Measurements from ENCODE around the gene ORAI3.

DNA sequence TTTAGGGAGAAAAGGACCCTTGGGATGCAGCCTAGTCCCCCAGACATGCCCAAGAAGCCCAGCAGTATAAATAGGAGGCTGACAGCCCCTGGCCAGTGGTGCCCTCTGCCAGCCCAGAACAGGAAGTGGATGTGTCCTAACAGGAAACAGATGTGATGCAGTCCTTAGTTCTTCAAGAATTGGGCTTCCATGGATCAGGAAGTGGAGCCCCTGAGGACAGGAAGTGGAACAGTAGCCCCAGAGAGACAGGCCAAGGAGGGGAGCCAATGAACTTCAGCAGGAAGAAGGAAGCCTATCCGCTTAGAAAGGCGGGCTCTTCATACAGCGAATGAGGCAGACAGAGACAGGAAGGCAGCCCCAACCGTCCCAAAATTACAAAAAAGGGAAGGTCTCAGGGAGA, 45.3 kb upstream of the ORAI3 start:
- TF ChIP-seq, protein P1, sequence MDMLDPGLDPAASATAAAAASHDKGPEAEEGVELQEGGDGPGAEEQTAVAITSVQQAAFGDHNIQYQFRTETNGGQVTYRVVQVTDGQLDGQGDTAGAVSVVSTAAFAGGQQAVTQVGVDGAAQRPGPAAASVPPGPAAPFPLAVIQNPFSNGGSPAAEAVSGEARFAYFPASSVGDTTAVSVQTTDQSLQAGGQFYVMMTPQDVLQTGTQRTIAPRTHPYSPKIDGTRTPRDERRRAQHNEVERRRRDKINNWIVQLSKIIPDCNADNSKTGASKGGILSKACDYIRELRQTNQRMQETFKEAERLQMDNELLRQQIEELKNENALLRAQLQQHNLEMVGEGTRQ (IDR thresholded peaks at IDR 0.05) = no peak
- TF ChIP-seq POLR2A (IDR thresholded peaks at IDR 0.05; ENCODE audit: low read length) (no peak), ESRRA (IDR thresholded peaks at IDR 0.05; ENCODE audit: borderline replicate concordance, low read length) (no peak), ZNF302 (CRISPR knock-in tag; IDR thresholded peaks at IDR 0.05) (no peak), MAZ (IDR thresholded peaks at IDR 0.05; ENCODE audit: borderline replicate concordance, low read depth, low read length) (no peak), NFE2L2 (conservative IDR thresholded peaks at IDR 0.05; ENCODE audit: low read length) (no peak), RAD21 (conservative IDR thresholded peaks at IDR 0.05 in 1 of 2, IDR thresholded peaks at IDR 0.05 in 1 of 2) (no peak), RCOR1 (IDR thresholded peaks at IDR 0.05; ENCODE audit: low read depth, low read length) (no peak), BHLHE40 (IDR thresholded peaks at IDR 0.05; ENCODE audit: low read depth, low read length) (no peak), SMC3 (IDR thresholded peaks at IDR 0.05) (no peak), SREBF2 (IDR thresholded peaks at IDR 0.05) (no peak), PBX3 (IDR thresholded peaks at IDR 0.05) (no peak)
- TF ChIP-seq, protein P2, sequence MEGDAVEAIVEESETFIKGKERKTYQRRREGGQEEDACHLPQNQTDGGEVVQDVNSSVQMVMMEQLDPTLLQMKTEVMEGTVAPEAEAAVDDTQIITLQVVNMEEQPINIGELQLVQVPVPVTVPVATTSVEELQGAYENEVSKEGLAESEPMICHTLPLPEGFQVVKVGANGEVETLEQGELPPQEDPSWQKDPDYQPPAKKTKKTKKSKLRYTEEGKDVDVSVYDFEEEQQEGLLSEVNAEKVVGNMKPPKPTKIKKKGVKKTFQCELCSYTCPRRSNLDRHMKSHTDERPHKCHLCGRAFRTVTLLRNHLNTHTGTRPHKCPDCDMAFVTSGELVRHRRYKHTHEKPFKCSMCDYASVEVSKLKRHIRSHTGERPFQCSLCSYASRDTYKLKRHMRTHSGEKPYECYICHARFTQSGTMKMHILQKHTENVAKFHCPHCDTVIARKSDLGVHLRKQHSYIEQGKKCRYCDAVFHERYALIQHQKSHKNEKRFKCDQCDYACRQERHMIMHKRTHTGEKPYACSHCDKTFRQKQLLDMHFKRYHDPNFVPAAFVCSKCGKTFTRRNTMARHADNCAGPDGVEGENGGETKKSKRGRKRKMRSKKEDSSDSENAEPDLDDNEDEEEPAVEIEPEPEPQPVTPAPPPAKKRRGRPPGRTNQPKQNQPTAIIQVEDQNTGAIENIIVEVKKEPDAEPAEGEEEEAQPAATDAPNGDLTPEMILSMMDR (IDR thresholded peaks at IDR 0.05) = no peak
- TF ChIP-seq, protein P3, sequence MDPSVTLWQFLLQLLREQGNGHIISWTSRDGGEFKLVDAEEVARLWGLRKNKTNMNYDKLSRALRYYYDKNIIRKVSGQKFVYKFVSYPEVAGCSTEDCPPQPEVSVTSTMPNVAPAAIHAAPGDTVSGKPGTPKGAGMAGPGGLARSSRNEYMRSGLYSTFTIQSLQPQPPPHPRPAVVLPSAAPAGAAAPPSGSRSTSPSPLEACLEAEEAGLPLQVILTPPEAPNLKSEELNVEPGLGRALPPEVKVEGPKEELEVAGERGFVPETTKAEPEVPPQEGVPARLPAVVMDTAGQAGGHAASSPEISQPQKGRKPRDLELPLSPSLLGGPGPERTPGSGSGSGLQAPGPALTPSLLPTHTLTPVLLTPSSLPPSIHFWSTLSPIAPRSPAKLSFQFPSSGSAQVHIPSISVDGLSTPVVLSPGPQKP (IDR thresholded peaks at IDR 0.05; ENCODE audit: low read depth, low read length) = no peak
